Measurements from ENCODE around the gene SLC25A39.

The SLC25A39 gene

GRCh38 chr17:44360826-44361225 lies 36.2 kb upstream of the SLC25A39 start:
- Histone ChIP-seq H3K79me2 (ENCODE audit: insufficient read depth, low read length) (peaks cover 4% of the 10 kb centered on the region; the same call in 1 of the 2 replicates), H3K4me1 (ENCODE audit: insufficient read depth, low read length, poor library complexity, severe bottlenecking) (peaks cover 10% of the 10 kb centered on the region), H3K4me2 (ENCODE audit: low read depth, low read length, poor library complexity, severe bottlenecking) (no peak overlapping the region), H3K36me3 (ENCODE audit: insufficient read depth, low read length) (no peaks in the 10 kb centered on the region), H4K20me1 (ENCODE audit: insufficient read depth, low read length, poor library complexity, severe bottlenecking) (no peaks in the 10 kb centered on the region), H3F3A (ENCODE audit: low read depth) (no peaks in the 10 kb centered on the region), H3K9ac (ENCODE audit: low read depth, low read length, poor library complexity, severe bottlenecking) (no peak overlapping the region), H3K4me3 (ENCODE audit: low read length, poor library complexity, severe bottlenecking) (no peak overlapping the region), H3K9me2 (replicated peaks; ENCODE audit: low read depth, low read length) (no peaks in the 10 kb centered on the region), H3K27me3 (ENCODE audit: insufficient read depth, low read length, poor library complexity, severe bottlenecking) (no peaks in the 10 kb centered on the region), H3K9me3 (ENCODE audit: insufficient read depth, low read depth, low read length) (no peaks in the 10 kb centered on the region), H2AFZ (ENCODE audit: low read length) (no peak overlapping the region)
- no peak for TF ChIP-seq EZH2phosphoT487 (IDR thresholded peaks at IDR 0.05; ENCODE audit: borderline replicate concordance)
- no peak for TF ChIP-seq CTCF (conservative IDR thresholded peaks at IDR 0.05; ENCODE audit: low read length)

GRCh38 chr17:44360144-44360533 lies 35.5 kb upstream of the SLC25A39 start:
- Histone ChIP-seq H3K79me2 (ENCODE audit: insufficient read depth, low read length) (peaks cover 4% of the 10 kb centered on the region; the same call in 1 of the 2 replicates), H3F3A (ENCODE audit: low read depth) (no peaks in the 10 kb centered on the region), H3K4me3 (ENCODE audit: low read length, poor library complexity, severe bottlenecking) (no peak overlapping the region), H3K4me2 (ENCODE audit: low read depth, low read length, poor library complexity, severe bottlenecking) (no peak overlapping the region), H3K9me2 (replicated peaks; ENCODE audit: low read depth, low read length) (no peaks in the 10 kb centered on the region), H3K27me3 (ENCODE audit: insufficient read depth, low read length, poor library complexity, severe bottlenecking) (no peaks in the 10 kb centered on the region), H3K9me3 (ENCODE audit: insufficient read depth, low read depth, low read length) (no peaks in the 10 kb centered on the region), H3K9ac (ENCODE audit: low read depth, low read length, poor library complexity, severe bottlenecking) (no peak overlapping the region), H4K20me1 (ENCODE audit: insufficient read depth, low read length, poor library complexity, severe bottlenecking) (no peaks in the 10 kb centered on the region), H2AFZ (ENCODE audit: low read length) (no peak overlapping the region), H3K36me3 (ENCODE audit: insufficient read depth, low read length) (no peaks in the 10 kb centered on the region), H3K4me1 (ENCODE audit: insufficient read depth, low read length, poor library complexity, severe bottlenecking) (peaks cover 10% of the 10 kb centered on the region)
- TF ChIP-seq CTCF (conservative IDR thresholded peaks at IDR 0.05; ENCODE audit: low read length) (no peak), EZH2phosphoT487 (IDR thresholded peaks at IDR 0.05; ENCODE audit: borderline replicate concordance) (no peak)

GRCh38 chr17:44359458-44360143 lies 35.0 kb upstream of the SLC25A39 start:
- Histone ChIP-seq H3K9me2 (replicated peaks; ENCODE audit: low read depth, low read length) (no peaks in the 10 kb centered on the region), H3K4me1 (ENCODE audit: insufficient read depth, low read length, poor library complexity, severe bottlenecking) (peaks cover 10% of the 10 kb centered on the region), H4K20me1 (ENCODE audit: insufficient read depth, low read length, poor library complexity, severe bottlenecking) (no peaks in the 10 kb centered on the region), H3K36me3 (ENCODE audit: insufficient read depth, low read length) (no peaks in the 10 kb centered on the region), H3K9ac (ENCODE audit: low read depth, low read length, poor library complexity, severe bottlenecking) (no peak overlapping the region), H3K27me3 (ENCODE audit: insufficient read depth, low read length, poor library complexity, severe bottlenecking) (no peaks in the 10 kb centered on the region), H3K4me3 (ENCODE audit: low read length, poor library complexity, severe bottlenecking) (no peak overlapping the region), H3K4me2 (ENCODE audit: low read depth, low read length, poor library complexity, severe bottlenecking) (no peak overlapping the region), H3K79me2 (ENCODE audit: insufficient read depth, low read length) (peaks cover 4% of the 10 kb centered on the region; the same call in 1 of the 2 replicates), H3K9me3 (ENCODE audit: insufficient read depth, low read depth, low read length) (no peaks in the 10 kb centered on the region), H2AFZ (ENCODE audit: low read length) (no peak overlapping the region), H3F3A (ENCODE audit: low read depth) (no peaks in the 10 kb centered on the region)
- TF ChIP-seq EZH2phosphoT487 (IDR thresholded peaks at IDR 0.05; ENCODE audit: borderline replicate concordance): no peak
- no peak for TF ChIP-seq CTCF (conservative IDR thresholded peaks at IDR 0.05; ENCODE audit: low read length)

Data from Loucy (cell line).